SW 1271 (cell line): ENCODE results near the gene SERPINA1.

Source experiments
- DNase-seq, 2 experiments: peaks; one replicate each; lab custom pipeline; 2025; lab: John Stamatoyannopoulos, UW

The SERPINA1 gene

DNA sequence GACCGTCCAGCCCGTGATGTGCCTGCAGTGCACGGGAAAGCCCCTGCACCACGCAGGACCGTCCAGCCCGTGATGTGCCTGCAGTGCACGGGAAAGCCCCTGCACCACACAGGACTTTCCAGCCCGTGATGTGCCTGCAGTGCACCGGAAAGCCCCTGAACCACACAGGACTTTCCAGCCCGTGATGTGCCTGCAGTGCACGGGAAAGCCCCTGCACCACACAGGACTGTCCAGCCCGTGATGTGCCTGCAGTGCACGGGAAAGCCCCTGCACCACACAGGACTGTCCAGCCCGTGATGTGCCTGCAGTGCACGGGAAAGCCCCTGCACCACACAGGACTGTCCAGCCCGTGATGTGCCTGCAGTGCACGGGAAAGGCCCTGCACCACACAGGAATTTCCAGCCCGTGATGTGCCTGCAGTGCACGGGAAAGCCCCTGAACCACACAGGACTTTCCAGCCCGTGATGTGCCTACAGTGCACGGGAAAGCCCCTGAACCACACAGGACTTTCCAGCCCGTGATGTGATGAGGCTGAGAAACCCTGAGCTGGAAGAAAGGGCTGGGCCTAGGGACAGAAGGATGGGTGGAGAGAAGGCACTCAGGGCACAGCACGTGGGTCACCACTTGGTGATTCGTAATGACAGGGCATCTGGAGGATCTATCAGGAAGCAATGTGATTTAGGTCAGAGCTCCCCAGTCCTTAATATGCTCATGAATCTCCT is 42.2 kb downstream of the SERPINA1 start:
- DNase-seq, result peak in 1 of 2 experiments; percentile 41

DNA sequence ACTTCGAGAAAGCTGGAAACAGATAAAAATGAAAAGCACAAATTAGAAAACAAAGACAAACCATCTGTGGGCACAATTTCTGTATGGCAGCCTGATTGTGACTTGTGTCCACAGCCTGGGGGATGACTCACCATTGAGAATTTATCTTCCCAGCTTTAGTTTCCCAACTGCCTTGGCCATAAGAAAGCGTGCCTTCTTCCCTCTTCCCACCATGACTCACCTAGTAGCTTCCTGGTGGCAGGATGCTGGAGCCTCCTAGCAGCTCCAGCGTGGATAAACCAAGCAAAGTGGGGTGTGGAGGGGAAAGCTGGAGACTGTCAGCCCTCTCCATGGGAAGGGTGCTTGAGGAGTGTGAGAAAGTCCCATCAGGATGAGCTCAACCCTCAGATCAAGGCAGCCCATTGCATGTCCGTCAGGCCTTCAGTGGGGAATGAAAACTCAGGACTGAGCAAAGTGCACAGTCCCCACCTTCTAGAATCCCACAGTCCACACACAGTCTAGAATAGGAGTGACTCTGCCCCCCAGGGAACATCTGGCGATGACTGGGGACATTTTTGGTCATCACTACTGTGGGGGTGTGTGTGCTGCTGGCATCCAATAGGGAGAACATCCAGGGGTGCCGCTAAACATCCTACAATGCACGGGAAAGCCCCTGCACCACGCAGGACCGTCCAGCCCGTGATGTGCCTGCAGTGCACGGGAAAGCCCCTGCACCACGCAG is 42.9 kb downstream of the SERPINA1 start:
- DNase-seq, result peak; percentile 85 to 94

DNA sequence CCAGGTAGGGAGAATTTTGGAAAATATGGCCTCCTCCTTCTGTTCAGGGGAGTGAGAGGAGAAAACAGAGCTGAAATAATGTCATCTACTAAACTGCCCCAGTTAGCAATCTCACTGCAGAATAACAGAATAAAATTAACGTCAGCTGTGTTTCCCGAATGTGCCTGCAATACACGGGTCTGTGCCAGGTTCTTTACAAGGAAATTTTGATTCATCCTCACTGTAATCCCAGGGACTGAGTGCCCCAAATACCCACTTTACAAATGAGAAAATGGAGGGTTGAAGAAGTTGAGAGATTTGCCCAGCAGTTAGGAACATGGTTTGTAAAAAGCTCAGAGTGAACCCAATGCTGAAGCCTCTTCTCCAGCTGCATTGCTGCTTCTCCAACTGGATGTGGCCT is 44.0 kb downstream of the SERPINA1 start:
- no peak for DNase-seq

DNA sequence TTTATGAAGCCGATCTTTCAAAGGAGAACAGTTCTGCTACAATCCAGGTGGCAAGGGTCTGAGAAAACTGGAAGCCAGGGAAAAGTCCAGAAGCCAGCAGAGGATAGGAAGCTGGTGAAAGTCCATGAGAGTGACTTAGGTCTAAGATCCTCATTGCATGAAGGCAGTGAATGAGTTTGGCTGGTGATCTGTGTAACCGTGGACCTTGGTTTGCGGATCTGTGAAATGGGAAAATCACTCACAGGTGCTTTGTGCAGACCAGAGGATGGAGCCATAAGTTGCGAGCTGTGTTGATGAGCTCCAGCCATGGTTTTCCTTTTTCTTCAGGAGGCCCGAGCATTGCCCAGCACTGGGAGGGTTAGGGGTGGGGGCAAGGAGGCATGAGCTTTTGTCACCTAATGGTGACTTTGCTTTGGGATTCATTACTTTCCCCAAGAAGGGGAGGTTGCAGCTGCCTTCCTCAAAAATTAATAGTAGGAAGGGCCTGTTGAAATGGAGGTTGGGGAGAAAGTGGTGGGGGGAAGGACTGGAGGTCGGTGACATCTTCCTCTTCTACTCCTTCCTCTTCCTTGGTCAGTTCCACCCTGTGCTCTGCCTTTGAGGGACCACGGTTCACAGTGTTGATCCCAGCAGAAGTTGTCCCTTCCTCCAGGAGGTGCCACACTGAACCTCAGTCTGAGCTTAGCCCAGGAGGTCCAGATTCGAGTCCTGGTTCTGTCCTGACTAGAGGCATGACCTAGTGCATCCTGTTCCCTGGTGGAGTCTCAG is 45.0 kb downstream of the SERPINA1 start:
- DNase-seq, result no peak

DNA sequence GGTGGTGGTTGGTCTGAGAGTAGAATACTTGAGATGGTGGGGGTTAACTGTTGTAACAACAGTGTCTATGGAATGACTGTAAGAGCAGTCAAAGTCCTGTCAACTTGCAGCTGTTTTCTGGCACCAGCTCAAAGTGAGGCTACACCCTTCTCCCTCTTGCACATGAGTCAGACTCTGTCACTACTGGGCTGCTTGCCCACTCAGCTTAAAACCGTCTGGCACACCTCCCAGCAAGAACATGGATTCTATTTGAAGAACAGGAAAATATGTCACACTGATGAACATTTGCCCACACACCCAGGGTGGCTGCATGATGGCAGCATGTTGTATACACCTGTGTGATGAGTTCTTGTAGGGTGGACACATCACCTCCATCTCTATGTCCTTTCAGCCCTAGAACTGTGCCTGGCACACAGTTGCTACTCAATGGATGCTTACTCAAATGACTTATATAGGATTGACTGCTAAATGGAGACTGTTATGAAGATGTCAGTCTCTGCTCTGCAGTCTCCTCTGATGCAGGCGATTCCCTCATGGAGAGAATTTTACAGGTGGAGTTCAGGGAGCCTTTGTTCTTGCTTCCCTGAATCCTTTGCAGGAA is 46.0 kb downstream of the SERPINA1 start:
- DNase-seq, result peak; percentile 83 to 97

DNA sequence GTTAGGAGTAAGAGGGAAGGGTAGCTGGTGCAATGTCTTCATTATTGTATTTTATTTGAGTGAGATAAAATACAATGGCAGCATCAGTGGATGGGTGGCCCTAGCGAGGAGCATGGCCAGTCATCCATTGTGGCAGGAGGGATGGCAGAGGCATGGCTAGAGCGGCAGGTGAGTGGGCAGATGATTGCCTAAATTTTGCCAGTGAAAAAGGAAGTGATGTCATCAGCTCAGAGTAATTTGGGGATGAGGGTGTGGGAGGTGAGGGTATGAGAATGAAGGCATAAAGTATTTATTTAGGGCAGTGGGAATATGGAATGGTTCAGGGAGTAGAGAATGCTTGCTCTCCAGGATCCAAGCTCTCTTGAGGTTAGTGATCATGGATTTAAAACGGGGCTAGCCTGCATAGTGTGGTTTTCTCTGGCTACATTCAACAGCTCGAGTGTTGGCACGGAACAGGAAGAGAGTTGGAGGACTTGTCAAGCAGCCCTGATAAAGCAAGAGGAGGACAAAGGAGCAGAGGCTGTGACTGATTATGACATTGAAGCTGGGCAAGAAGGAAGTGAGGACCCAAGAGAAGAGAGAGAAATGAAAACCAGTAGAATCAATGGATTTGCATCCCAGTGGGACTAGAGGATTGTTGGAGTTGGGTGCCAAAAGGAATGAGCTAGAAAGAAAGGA is 46.6 kb downstream of the SERPINA1 start:
- DNase-seq, result no peak

DNA sequence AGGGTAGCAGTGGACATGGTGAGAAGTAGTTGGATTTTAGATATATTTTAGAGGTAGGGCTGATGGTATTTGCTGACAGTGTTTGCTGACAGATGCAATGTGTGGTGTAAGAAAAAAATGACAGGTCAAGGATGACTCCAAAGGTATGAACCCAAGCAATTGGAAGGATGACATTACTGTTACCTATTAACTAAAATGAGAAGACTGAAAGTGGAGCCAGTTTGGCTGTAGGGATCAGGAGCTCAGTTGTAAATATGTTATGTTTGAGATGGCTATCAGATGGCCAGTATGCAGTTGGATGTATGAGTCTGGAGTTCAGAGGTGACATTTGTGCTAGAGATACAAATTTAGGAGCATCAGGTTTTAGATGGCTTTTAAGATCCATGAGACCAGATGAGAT is 47.9 kb downstream of the SERPINA1 start:
- DNase-seq, result no peak

DNA sequence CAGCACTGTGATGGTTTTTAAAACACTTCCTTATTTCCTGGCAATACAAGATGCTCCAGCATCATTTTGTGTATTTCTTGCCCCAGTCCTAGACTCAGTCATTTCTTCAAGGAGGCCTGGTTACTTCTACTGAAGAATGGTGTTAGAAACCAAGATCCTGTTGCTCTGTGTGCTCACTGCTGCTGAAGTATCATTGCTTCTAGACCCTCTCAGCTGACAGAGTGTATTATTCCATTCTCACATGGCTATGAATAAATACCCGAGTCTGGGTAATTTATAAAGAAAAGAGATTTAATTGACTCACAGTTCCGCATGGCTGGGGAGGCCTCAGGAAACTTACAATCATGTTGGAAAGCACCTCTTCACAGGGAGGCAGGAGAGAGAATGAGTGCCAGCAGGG is 50.4 kb downstream of the SERPINA1 start:
- no peak for DNase-seq

DNA sequence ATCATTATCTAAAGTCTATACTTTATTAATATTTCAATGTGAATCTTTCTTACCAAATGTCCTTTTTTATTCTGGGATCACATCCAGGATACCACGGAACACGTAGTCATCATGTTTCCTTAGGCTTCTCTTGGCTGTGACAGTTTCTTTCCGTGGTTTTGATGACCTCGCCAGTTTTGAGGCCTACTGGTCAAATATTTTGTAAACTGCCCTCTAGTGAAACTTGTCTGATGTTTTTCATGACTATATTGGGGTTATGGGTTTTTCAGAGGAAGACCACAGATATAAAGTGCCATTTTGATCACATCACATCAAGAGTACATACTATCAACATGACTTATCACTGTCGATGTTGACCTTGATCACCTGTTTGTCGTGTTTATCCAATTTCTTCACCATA is 51.1 kb downstream of the SERPINA1 start:
- no peak for DNase-seq

DNA sequence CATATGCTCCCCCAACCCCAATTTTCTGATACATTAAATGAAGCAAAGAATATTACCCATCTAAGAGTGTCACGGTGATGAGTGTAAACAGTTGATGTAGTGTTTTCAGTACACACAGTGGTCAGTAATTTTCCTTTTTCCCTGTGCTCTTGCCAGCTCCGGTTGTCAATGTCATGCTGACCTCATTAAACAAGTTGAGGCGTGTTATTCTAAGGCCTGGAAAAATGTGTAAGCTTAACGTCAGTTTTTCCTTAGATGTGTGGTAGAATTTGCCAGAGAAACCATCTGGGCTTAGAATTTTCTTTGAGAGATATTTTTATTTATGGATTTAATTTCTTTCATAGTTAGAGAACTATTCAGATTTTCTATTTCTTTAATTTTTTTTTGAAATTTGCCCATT is 53.5 kb downstream of the SERPINA1 start:
- DNase-seq, result no peak

DNA sequence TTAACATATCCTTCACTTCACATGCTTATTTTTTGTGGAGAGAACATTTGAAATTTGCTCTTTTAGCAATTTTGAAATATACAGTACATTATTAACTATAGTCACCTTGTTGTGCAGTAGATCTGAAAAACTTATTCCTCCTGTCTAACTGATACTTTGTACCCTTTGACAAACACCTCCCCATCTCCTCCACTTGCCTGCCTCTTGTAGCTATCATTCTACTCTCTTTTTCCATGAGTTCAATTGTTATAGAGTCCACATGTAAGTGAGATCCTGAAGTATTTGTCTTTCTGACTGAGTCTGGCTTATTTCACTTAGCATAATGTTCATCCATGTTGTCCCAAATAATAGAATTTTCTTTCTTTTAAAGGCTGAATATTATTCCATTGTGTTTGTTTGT is 55.8 kb downstream of the SERPINA1 start:
- no peak for DNase-seq

DNA sequence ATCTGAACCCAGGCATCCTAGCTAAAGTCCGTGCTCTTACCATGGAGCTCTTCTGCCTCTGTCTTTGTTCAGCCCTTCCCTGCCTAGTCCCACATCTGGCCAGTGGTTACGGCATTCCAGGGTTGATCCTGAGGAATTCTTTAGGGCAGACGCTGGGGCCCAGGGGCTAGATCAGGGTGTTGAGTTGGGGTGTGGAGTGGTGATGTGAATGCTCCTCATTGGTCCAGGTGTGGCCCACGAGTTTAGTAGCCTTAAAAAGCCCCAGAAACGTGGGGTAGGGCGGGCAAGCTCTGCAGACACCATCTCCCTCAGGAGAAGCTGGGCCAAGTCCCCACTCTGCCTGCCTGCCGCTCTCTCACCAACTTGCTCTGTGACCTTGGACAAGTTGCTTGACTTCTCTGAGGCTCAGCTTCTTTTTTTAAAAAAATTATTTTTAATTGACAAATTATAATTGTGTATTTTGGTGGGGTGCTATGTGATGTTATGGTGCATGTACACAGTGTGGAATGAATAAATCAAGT is 56.3 kb downstream of the SERPINA1 start:
- no peak for DNase-seq

DNA sequence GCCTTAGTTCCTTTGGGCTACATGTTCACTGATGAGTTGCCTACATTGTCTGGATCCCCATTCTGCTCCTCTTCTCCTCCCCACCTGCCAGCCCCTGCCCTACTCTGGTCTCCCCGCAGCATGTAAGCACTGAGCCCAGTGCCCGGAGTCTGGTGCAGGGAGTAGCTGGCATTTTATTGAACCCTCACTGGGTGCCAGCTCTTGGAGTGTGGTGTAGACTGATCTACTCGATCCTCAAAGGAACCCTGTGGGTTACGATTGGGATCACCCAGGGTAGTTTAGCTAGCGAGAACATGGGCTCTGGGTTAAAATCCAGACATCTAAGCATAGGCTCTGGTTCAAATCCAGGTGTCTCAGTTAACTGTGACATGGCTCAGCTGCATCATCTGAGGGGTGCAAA is 56.9 kb downstream of the SERPINA1 start:
- DNase-seq, result no peak

DNA sequence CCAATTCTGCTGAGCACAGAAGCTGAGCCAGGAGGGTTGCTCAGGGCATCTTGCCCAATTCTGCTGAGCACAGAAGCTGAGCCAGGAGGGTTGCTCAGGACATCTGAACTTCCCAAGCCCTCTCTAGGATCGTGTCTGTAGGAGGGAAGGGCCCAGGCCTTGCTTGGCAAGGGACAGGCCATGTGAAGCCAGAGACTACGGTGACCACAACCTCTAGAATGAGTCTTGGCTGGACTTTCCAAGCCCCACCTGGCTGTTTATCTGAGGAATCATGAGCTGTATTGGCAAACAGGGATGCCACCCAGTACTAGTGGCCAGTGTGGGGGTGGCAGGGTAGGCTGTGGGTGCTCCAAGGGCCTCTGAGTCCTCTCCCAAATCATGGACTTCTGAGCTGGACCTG is 57.5 kb downstream of the SERPINA1 start:
- no peak for DNase-seq

DNA sequence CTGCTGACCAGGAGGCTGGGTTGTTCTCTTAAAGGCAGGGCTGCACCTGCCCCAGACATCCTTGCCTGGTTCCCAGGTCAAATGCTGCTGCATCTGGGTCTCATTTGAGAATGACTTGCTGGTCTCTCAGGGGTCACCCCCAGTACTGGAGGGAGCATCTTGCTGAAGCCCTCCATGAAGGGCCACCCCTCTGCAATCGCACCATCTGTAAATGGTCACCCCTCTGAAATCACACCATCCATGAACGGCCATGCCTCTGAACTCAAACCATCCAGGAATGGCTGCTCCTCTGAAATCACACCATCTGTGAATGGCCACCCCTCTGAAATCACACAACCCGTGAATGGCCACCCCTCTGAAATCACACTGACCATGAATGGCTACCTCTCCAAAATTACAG is 58.0 kb downstream of the SERPINA1 start:
- no peak for DNase-seq

DNA sequence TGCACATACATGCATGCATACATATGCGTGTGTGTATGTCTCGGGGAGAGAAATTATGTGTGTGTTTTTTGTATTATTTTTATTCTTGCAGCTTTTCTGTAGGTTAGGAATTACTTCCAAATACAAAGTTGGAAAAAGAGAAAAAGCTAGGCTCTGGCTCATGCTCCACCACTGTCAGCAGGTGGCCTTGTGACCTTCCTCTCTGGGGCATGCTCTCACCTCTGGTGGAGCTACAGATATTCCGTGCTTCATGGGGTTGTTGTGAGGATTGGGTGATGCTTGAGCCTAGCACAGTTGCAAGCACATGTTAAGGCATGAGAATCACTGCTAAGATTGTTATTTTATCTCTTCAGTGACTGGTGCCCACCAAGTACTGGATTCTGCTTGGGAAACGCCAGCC is 58.5 kb downstream of the SERPINA1 start:
- no peak for DNase-seq

DNA sequence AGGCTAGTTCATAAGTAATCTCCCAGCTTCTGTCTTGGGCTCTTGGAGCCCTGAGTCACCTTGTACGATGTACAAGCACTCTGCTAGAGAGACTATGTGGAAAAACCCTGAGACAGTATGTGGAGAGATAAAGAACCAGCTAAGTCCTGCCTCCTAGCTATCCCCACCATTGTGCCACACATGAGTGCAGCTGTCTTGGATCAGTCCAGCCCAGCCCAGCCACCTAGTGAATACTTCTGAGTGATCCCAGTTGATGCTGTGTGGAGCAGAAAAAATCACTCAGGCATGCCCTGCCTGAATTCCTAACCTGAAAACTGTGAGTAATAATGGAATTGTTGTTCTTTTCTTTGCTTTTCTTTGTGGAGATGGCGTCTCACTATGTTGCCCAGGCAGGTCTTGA is 60.2 kb downstream of the SERPINA1 start:
- no peak for DNase-seq
